ENCODE results near the gene DDX50.

The DDX50 gene

DNA sequence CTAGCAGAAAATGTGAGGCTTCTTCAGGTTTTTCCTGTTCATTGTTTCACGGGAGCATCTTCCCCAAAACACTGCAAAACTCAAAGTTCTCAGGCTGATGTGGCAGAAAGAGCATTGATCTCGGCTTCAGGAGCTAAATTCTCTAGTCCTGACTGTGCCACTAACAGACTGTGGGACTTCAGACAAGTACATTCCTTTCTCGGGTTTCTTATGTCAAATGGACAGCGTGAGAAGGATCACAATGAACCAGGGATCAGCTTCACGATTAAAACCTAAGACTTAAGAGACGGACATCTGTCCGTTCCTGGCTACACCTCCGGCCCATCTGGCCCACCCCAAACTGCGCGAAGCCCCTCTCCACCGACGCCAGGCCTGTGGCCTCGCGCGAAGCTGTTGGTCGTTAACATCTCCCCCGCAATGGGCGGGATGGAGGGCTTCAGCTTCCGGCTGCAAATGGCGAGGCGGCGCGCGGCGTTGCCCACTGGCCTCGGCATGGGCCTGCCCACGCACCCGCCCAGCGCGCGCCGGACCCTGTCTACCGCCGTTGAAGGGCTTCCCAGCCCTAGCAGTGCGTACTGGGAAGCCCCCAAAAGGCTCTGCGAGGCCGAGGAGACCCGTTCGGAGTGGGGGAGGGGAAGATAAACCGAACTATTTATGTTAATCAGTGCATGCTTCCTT, 549 bp upstream of the DDX50 start:
- Histone ChIP-seq H3K9me3 (ENCODE audit: control insufficient read depth, insufficient read depth, low read length) (no peaks in the 10 kb centered on the region), H3K27ac (ENCODE audit: low read depth, low read length) (peak overlapping the region; percentile 57), H4K20me1 (ENCODE audit: control insufficient read depth, insufficient read depth, low read depth, low read length) (0 out of 2 replicates have a peak, but pooled peaks cover 5% of the 10 kb centered on the region), H3K4me2 (ENCODE audit: low read length) (peak overlapping the region; percentile 69), H3K79me2 (ENCODE audit: control insufficient read depth, low read length) (peaks cover 45% of the 10 kb centered on the region), H3K27me3 (ENCODE audit: control insufficient read depth, low read length) (no peaks in the 10 kb centered on the region), H3K9me2 (replicated peaks; ENCODE audit: control insufficient read depth, low read length) (no peaks in the 10 kb centered on the region), H3F3A (ENCODE audit: control insufficient read depth, insufficient read depth) (no peaks in the 10 kb centered on the region), H3K36me3 (ENCODE audit: control insufficient read depth, low read length) (peaks cover 30% of the 10 kb centered on the region), H3K4me1 (ENCODE audit: control insufficient read depth, low read length) (peaks cover 22% of the 10 kb centered on the region), H3K4me3 (ENCODE audit: low read length) (peak overlapping the region; percentile 91)
- TF ChIP-seq EZH2phosphoT487 (IDR thresholded peaks at IDR 0.05; ENCODE audit: borderline replicate concordance, low read length) = no peak
- TF ChIP-seq CTCF (IDR thresholded peaks at IDR 0.05; ENCODE audit: low read depth, low read length, poor library complexity, severe bottlenecking) = no peak

GRCh38 chr10:68902382-68902781, 1.3 kb downstream of the DDX50 start:
- Histone ChIP-seq H3K27ac (ENCODE audit: low read depth, low read length) (no peak overlapping the region), H3K27me3 (ENCODE audit: control insufficient read depth, low read length) (no peaks in the 10 kb centered on the region), H3K4me2 (ENCODE audit: low read length) (peak overlapping the region; percentile 69), H3K4me3 (ENCODE audit: low read length) (peak overlapping the region; percentile 91), H3K9me2 (replicated peaks; ENCODE audit: control insufficient read depth, low read length) (no peaks in the 10 kb centered on the region), H3K9me3 (ENCODE audit: control insufficient read depth, insufficient read depth, low read length) (no peaks in the 10 kb centered on the region), H3K4me1 (ENCODE audit: control insufficient read depth, low read length) (peaks cover 22% of the 10 kb centered on the region), H3F3A (ENCODE audit: control insufficient read depth, insufficient read depth) (no peaks in the 10 kb centered on the region; the same call in 1 of the 2 replicates), H3K36me3 (ENCODE audit: control insufficient read depth, low read length) (peaks cover 46% of the 10 kb centered on the region), H4K20me1 (ENCODE audit: control insufficient read depth, insufficient read depth, low read depth, low read length) (0 out of 2 replicates have a peak, but pooled peaks cover 5% of the 10 kb centered on the region), H3K79me2 (ENCODE audit: control insufficient read depth, low read length) (peaks cover 62% of the 10 kb centered on the region)
- TF ChIP-seq EZH2phosphoT487 (IDR thresholded peaks at IDR 0.05; ENCODE audit: borderline replicate concordance, low read length) (no peak), CTCF (IDR thresholded peaks at IDR 0.05; ENCODE audit: low read depth, low read length, poor library complexity, severe bottlenecking) (no peak)

DNA sequence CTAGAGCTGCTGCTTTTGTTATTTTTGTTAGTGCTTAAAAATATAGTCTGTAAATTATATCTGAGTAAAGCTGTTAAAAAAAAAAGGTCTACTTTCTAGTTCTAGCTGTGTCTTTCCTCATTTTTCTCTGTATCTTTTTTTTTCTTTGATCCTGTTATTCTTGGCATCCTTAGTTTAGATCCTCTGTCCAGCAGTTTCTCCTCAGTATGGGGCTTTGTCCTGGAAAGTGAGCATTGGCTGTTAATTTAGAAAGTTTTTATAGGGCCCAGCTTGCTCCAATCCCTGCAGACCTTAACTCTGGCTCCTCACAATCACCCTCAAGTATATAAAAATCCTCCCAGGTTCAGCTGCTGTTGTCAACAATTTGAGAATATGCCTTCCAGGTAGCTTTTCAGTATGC, 23.5 kb downstream of the DDX50 start:
- no peaks in the 10 kb centered on the region for H3K4me1 ChIP-seq (ENCODE audit: control insufficient read depth, low read length)
- H3K4me2 ChIP-seq (ENCODE audit: low read length) = no peak overlapping the region
- H4K20me1 ChIP-seq (ENCODE audit: control insufficient read depth, insufficient read depth, low read depth, low read length) = no peaks in the 10 kb centered on the region
- no peaks in the 10 kb centered on the region for H3K9me3 ChIP-seq (ENCODE audit: control insufficient read depth, insufficient read depth, low read length)
- no peak overlapping the region for H3K27ac ChIP-seq (ENCODE audit: low read depth, low read length)
- H3F3A ChIP-seq (ENCODE audit: control insufficient read depth, insufficient read depth) = no peaks in the 10 kb centered on the region
- H3K9me2 ChIP-seq (replicated peaks; ENCODE audit: control insufficient read depth, low read length) = no peaks in the 10 kb centered on the region
- no peak overlapping the region for H3K4me3 ChIP-seq (ENCODE audit: low read length)
- H3K79me2 ChIP-seq (ENCODE audit: control insufficient read depth, low read length) = peaks cover 41% of the 10 kb centered on the region
- no peak for TF ChIP-seq EZH2phosphoT487 (IDR thresholded peaks at IDR 0.05; ENCODE audit: borderline replicate concordance, low read length)
- TF ChIP-seq CTCF (IDR thresholded peaks at IDR 0.05; ENCODE audit: low read depth, low read length, poor library complexity, severe bottlenecking) = no peak
- H3K36me3 ChIP-seq (ENCODE audit: control insufficient read depth, low read length) = peaks cover 42% of the 10 kb centered on the region
- H3K27me3 ChIP-seq (ENCODE audit: control insufficient read depth, low read length) = no peaks in the 10 kb centered on the region
